Stomach (tissue), 4 donors: Measurements from ENCODE around the gene COA3.
"Not testable (repeated sequence)": the region's sequence is repeated elsewhere in the genome, so short reads cannot be mapped to it uniquely, and the experiment has no call there.

ENCODE experiments used
- CTCF ChIP-seq, 7 experiments: fragments of 450-650 bp in 4 of 7; fragments of 200-600 bp in 3 of 7; sonication (generic) in 3 of 7; IDR thresholded peaks; one replicate each; pipeline ENCODE4 v1.5.1; 2016 to 2019; ENCODE audit warnings: antibody characterized with exemption in 7 of 7, control low read depth in 2 of 7, mild to moderate bottlenecking in 1 of 7
- POLR2A ChIP-seq, 4 donors: fragments of 450-650 bp; IDR thresholded peaks; one replicate each; pipeline ENCODE4 v1.6.1; 2016; ENCODE audit warnings: antibody characterized with exemption in 4 of 4, control low read depth in 2 of 4, mild to moderate bottlenecking in 1 of 4, moderate library complexity in 1 of 4
- POLR2AphosphoS5 ChIP-seq, 3 donors: sonication (generic); formaldehyde crosslinking; IDR thresholded peaks; one replicate each; pipeline ENCODE4 v1.6.1; 2016; ENCODE audit warnings: antibody characterized with exemption in 3 of 3

GRCh38 chr17:42769964-42770363, 28.5 kb downstream of the COA3 start:
- TF ChIP-seq CTCF, POLR2AphosphoS5, POLR2A (IDR thresholded peaks at IDR 0.05): not testable (repeated sequence)
